Stimulated activated effector memory CD8-positive, alpha-beta T cell treated with anti-CD3 and anti-CD28 coated beads, Interleukin-12 subunit alpha, Interleukin-12 subunit beta, amount 100 ng/mL, for 72 hours (primary cell): ENCODE data around the gene FMO5.

Experiments used
- ATAC-seq: fragments of 150-1000 bp; cut with Tn5 transposase; 2 replicates; pipeline ENCODE4 v1.10.0; 2021
- DNase-seq, 2 donors: peaks; one replicate each; pipeline ENCODE4 v3.0.0; 2021 to 2022; ENCODE audit warnings: low spot score in 2 of 2
- H3K27ac Mint-ChIP-seq: one replicate; pipeline ENCODE4 v1.8.0; 2022; ENCODE audit warnings: mild to moderate bottlenecking, mixed read lengths
- H3K36me3 Mint-ChIP-seq: one replicate; pipeline ENCODE4 v1.8.0; 2022; ENCODE audit warnings: mild to moderate bottlenecking, mixed read lengths
- H3K4me1 Mint-ChIP-seq: one replicate; pipeline ENCODE4 v1.8.0; 2022; ENCODE audit warnings: mixed read lengths
- H3K4me3 Mint-ChIP-seq: one replicate; pipeline ENCODE4 v1.8.0; 2022; ENCODE audit warnings: mild to moderate bottlenecking, mixed read lengths
- H3K9me3 Mint-ChIP-seq: one replicate; pipeline ENCODE4 v1.8.0; 2022; ENCODE audit warnings: mixed read lengths

Gene FMO5

GRCh38 chr1:147225193-147225730 is at the start of gene FMO5:
Gene FMO5, minus strand, starts transcription at chr1:147225339. Its CDS starts 310 bp downstream, at chr1:147225029.
- peak; percentile 20 to 69 for DNase-seq
- Mint-ChIP-seq H3K36me3 (no peaks in the 10 kb centered on the region), H3K4me1 (peaks cover 27% of the 10 kb centered on the region), H3K4me3 (peak within 1 kb of the TSS; percentile 85), H3K27ac (peak within 1 kb of the TSS; percentile 95), H3K9me3 (no peaks in the 10 kb centered on the region)
- peak; percentile 95 for ATAC-seq

GRCh38 chr1:147273409-147274336 is 48.5 kb upstream of the FMO5 start:
- Mint-ChIP-seq H3K9me3 (no peaks in the 10 kb centered on the region), H3K4me1 (no peaks in the 10 kb centered on the region), H3K4me3 (no peak overlapping the region), H3K36me3 (no peaks in the 10 kb centered on the region), H3K27ac (no peak overlapping the region)
- no peak for ATAC-seq
- DNase-seq = no peak

GRCh38 chr1:147272042-147272441 is 46.9 kb upstream of the FMO5 start:
- DNase-seq (no peak), ATAC-seq (no peak)
- Mint-ChIP-seq H3K4me1 (no peaks in the 10 kb centered on the region), H3K9me3 (no peaks in the 10 kb centered on the region), H3K36me3 (no peaks in the 10 kb centered on the region), H3K4me3 (no peak overlapping the region), H3K27ac (no peak overlapping the region)

GRCh38 chr1:147270721-147271120 is 45.6 kb upstream of the FMO5 start:
- H3K36me3 Mint-ChIP-seq = no peaks in the 10 kb centered on the region
- no peak for ATAC-seq
- H3K27ac Mint-ChIP-seq = no peak overlapping the region

GRCh38 chr1:147267711-147268110 is 42.6 kb upstream of the FMO5 start:
- Mint-ChIP-seq H3K9me3 (no peaks in the 10 kb centered on the region), H3K27ac (no peak overlapping the region), H3K36me3 (no peaks in the 10 kb centered on the region), H3K4me3 (no peak overlapping the region), H3K4me1 (no peaks in the 10 kb centered on the region)
- ATAC-seq (no peak), DNase-seq (no peak)

More at GRCh38 chr1:147270721-147271120, 45.6 kb upstream of the FMO5 start:
- H3K4me1 Mint-ChIP-seq = no peaks in the 10 kb centered on the region
- DNase-seq = no peak
- no peak overlapping the region for H3K4me3 Mint-ChIP-seq
- H3K9me3 Mint-ChIP-seq = no peaks in the 10 kb centered on the region

GRCh38 chr1:147266381-147266780 is 41.2 kb upstream of the FMO5 start:
- Mint-ChIP-seq H3K4me1 (no peaks in the 10 kb centered on the region), H3K4me3 (no peak overlapping the region)

GRCh38 chr1:147264158-147264768 is 39.1 kb upstream of the FMO5 start:
- ATAC-seq = no peak
- DNase-seq = no peak
- Mint-ChIP-seq H3K9me3 (no peaks in the 10 kb centered on the region), H3K27ac (no peak overlapping the region), H3K4me3 (no peak overlapping the region), H3K36me3 (no peaks in the 10 kb centered on the region), H3K4me1 (no peaks in the 10 kb centered on the region)

More at GRCh38 chr1:147266381-147266780, 41.2 kb upstream of the FMO5 start:
- ATAC-seq (no peak), DNase-seq (no peak)
- Mint-ChIP-seq H3K36me3 (no peaks in the 10 kb centered on the region), H3K9me3 (no peaks in the 10 kb centered on the region), H3K27ac (no peak overlapping the region)

GRCh38 chr1:147260956-147261355 is 35.8 kb upstream of the FMO5 start:
- no peak overlapping the region for H3K27ac Mint-ChIP-seq
- H3K4me3 Mint-ChIP-seq = no peak overlapping the region
- H3K36me3 Mint-ChIP-seq = peaks cover 12% of the 10 kb centered on the region
- no peaks in the 10 kb centered on the region for H3K9me3 Mint-ChIP-seq
- ATAC-seq (no peak), DNase-seq (no peak)
- no peaks in the 10 kb centered on the region for H3K4me1 Mint-ChIP-seq

GRCh38 chr1:147252540-147252939 is 27.4 kb upstream of the FMO5 start:
- Mint-ChIP-seq H3K9me3 (no peaks in the 10 kb centered on the region), H3K4me1 (peaks cover 34% of the 10 kb centered on the region), H3K4me3 (no peak overlapping the region), H3K36me3 (peaks cover 51% of the 10 kb centered on the region), H3K27ac (no peak overlapping the region)
- ATAC-seq = no peak
- no peak for DNase-seq

GRCh38 chr1:147247656-147248238 is 22.6 kb upstream of the FMO5 start:
- no peak overlapping the region for H3K27ac Mint-ChIP-seq
- DNase-seq = no peak
- peaks cover 54% of the 10 kb centered on the region for H3K4me1 Mint-ChIP-seq
- no peaks in the 10 kb centered on the region for H3K9me3 Mint-ChIP-seq
- ATAC-seq = no peak
- no peak overlapping the region for H3K4me3 Mint-ChIP-seq
- H3K36me3 Mint-ChIP-seq = peaks cover 21% of the 10 kb centered on the region

- Mint-ChIP-seq H3K27ac (no peak overlapping the region), H3K4me1 (peaks cover 52% of the 10 kb centered on the region), H3K9me3 (no peaks in the 10 kb centered on the region), H3K36me3 (peaks cover 21% of the 10 kb centered on the region), H3K4me3 (no peak overlapping the region)
- ATAC-seq = no peak
- DNase-seq = no peak
Measured at GRCh38 chr1:147246910-147247655, 21.9 kb upstream of the FMO5 start.

- ATAC-seq (no peak), DNase-seq (no peak)
- Mint-ChIP-seq H3K4me1 (peaks cover 54% of the 10 kb centered on the region), H3K9me3 (no peaks in the 10 kb centered on the region), H3K4me3 (peak overlapping the region; percentile 7), H3K36me3 (peaks cover 16% of the 10 kb centered on the region), H3K27ac (no peak overlapping the region)
Measured at GRCh38 chr1:147246044-147246690, 21.0 kb upstream of the FMO5 start.

GRCh38 chr1:147245586-147246021 is 20.5 kb upstream of the FMO5 start:
- DNase-seq = no peak

GRCh38 chr1:147245129-147245528 is 20.0 kb upstream of the FMO5 start:
- Mint-ChIP-seq H3K4me1 (peaks cover 51% of the 10 kb centered on the region), H3K27ac (peak overlapping the region; percentile 61), H3K36me3 (peaks cover 16% of the 10 kb centered on the region), H3K9me3 (no peaks in the 10 kb centered on the region), H3K4me3 (peak overlapping the region; percentile 90)
- ATAC-seq (no peak), DNase-seq (no peak)

More at GRCh38 chr1:147245586-147246021, 20.5 kb upstream of the FMO5 start:
- H3K4me3 Mint-ChIP-seq = peak overlapping the region; percentile 90
- no peaks in the 10 kb centered on the region for H3K9me3 Mint-ChIP-seq
- no peak overlapping the region for H3K27ac Mint-ChIP-seq
- ATAC-seq = no peak
- peaks cover 16% of the 10 kb centered on the region for H3K36me3 Mint-ChIP-seq
- H3K4me1 Mint-ChIP-seq = peaks cover 54% of the 10 kb centered on the region
